Astrocyte of the cerebellum (primary cell): ENCODE results near the gene DMBT1.

Experiments
- DNase-seq: peaks from one replicate; pipeline ENCODE4 v3.0.0-alpha.2; 2011; ENCODE audit warnings: low read depth
- H3K4me3 ChIP-seq: 2 replicates; pipeline ENCODE4 v1.5.1; 2011; ENCODE audit warnings: mild to moderate bottlenecking, low read depth, low read length, moderate library complexity
- in situ Hi-C: cut with HindIII; loops from 2 replicates; pipeline ENCODE4 v1.10.0; 2017; ENCODE audit warnings: low sequenced_read_pairs
- TF ChIP-seq, protein P1 (sequence below): IDR thresholded peaks from 2 replicates; pipeline ENCODE4 v1.5.1; 2012; ENCODE audit warnings: low read length, low read depth, moderate library complexity, mild to moderate bottlenecking; ENCODE audit errors: missing control alignments

The DMBT1 gene

GRCh38 chr10:122639801-122640200 lies 79.2 kb downstream of the DMBT1 start:
- in situ Hi-C loops = no loop called here
- TF ChIP-seq, protein P1, sequence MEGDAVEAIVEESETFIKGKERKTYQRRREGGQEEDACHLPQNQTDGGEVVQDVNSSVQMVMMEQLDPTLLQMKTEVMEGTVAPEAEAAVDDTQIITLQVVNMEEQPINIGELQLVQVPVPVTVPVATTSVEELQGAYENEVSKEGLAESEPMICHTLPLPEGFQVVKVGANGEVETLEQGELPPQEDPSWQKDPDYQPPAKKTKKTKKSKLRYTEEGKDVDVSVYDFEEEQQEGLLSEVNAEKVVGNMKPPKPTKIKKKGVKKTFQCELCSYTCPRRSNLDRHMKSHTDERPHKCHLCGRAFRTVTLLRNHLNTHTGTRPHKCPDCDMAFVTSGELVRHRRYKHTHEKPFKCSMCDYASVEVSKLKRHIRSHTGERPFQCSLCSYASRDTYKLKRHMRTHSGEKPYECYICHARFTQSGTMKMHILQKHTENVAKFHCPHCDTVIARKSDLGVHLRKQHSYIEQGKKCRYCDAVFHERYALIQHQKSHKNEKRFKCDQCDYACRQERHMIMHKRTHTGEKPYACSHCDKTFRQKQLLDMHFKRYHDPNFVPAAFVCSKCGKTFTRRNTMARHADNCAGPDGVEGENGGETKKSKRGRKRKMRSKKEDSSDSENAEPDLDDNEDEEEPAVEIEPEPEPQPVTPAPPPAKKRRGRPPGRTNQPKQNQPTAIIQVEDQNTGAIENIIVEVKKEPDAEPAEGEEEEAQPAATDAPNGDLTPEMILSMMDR = no peak
- no peak overlapping the region for H3K4me3 ChIP-seq
- no peak for DNase-seq

- TF ChIP-seq, protein P1 = no peak
These were observed 80.4 kb downstream of the DMBT1 start for GRCh38 chr10:122640921-122641320.

DNA sequence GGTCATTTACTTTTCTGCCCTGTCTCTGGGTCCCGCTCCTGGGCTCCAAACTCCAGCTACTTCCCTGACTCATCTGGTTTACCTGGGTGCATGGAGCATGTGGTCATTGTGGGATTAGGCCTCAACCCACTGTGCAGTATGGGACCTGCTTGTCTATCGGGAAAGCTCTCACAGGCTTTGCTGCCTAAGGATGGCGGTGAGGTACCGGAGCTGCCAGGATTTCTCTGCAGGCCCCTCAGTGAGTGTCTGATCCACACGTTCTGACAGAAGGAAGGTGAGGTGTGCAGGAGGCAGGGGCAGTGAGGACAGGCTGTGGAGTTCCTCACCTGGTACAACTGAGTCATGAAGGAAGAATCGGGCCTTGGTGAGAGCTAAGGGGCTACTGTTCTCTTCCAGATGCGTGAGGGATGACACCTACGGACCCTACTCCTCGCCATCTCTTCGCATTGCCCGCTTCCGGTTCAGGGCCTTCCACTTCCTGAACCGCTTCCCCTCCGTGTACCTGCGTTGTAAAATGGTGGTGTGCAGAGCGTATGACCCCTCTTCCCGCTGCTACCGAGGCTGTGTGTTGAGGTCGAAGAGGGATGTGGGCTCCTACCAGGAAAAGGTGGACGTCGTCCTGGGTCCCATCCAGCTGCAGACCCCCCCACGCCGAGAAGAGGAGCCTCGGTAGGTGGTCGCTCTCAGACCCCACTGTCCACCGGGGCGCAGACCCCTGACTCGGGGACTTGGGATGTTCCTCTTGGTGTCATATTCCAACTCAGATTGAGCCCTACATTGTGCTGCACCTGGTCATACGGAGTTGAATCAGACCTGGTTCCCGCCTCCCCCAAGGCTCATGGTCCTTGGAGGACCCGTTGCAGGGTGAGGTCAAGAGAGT lies 82.4 kb downstream of the DMBT1 start:
- TF ChIP-seq, protein P1 = no peak
- no peak for DNase-seq
- no peak overlapping the region for H3K4me3 ChIP-seq
- in situ Hi-C loops = no loop called here

More at GRCh38 chr10:122640921-122641320, 80.4 kb downstream of the DMBT1 start:
- DNase-seq = no peak
- in situ Hi-C loops = no loop called here
- H3K4me3 ChIP-seq = no peak overlapping the region

- H3K4me3 ChIP-seq = no peak overlapping the region
- in situ Hi-C loops = no loop called here
- TF ChIP-seq, protein P1 = no peak
- no peak for DNase-seq
These were observed 83.5 kb downstream of the DMBT1 start for GRCh38 chr10:122643931-122644534.

DNA sequence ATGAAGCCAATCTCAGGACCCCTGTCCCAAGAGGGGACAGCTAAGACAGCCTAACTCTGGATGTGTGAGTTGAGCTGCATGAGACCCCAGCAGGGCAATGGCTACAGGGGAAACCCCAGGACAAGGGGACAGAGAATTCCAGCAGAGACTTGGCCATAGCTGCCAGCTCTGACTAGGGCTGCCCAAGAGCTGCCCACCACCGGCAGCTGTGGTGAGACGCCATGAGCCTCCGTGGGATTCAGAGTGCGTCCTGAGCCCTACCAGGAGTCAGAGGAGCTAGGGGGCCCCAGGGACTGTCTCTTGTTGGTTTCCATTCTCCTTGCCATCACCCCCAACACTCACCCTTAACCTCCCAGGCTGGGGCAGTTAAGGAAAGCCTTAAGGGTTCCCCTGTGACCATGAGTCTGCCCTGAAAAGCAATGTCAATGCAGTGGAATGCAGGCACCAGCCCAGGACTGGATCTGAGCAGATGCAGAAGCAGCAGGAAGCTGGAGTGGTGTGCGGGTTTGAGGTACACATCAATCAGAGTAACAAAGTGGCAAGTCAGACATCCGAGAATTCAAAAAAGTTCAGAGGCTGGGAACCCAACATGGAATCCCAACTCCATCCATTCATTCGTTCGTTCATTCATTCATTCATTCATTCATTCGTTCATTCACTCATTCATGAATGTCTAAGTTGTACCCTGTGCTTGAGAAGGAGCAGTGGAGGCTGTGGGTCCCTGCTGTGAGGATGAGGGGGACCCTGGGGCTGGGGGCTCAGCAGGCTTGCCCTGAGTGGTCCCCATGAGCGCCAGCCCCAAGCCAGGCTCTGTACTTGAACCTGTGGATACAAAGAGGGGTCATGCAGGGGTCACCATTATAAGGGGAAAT lies 86.2 kb downstream of the DMBT1 start:
- H3K4me3 ChIP-seq = no peak overlapping the region
- in situ Hi-C loops = no loop called here
- no peak for DNase-seq
- TF ChIP-seq, protein P1 = no peak

- DNase-seq = no peak
- TF ChIP-seq, protein P1 = no peak
- in situ Hi-C loops = no loop called here
- no peak overlapping the region for H3K4me3 ChIP-seq
These were observed 86.9 kb downstream of the DMBT1 start for GRCh38 chr10:122647383-122647968.
